Measurements from ENCODE around the gene PDHX. TPM values are rescaled to one million over a fixed set of nuclear protein-coding genes. Genes with fewer than 3 reads are reported as not detected.

PDHX gene
- polyA plus RNA-seq, 3 donors, result 9.3 to 19.5 (median 17.5) TPM

DNA sequence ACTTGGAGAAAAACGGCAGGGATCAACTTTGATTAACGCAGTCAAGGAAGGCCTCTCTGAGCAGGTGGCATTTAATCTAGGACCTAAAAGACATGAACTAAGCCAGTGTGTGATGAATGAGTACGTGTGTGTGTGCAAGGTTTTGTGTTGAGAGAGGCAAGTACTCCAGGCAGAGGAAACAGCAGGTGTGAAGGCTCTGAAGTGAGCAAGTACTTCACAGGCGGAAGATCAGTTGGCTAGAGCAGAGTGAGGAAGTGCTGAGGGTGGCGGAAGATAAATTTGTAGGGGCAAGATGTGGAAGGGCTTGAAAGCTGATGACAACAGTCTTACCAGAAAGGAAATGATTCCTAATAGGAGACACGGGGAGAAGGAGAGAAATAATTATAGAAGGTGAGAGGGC, 7.0 kb upstream of the PDHX start:
- no peak for DNase-seq
- H3K9me3 ChIP-seq (replicated peaks in 1 of 2; ENCODE audit: control insufficient read depth in 1 of 2, insufficient read depth in 1 of 2, low read length in 2 of 2), result peaks cover 0 to 2% of the 10 kb centered on the region in 2 donors
- intact Hi-C loops (cut with micrococcal nuclease), result no loop called here
- no peaks in the 10 kb centered on the region for H3K27me3 Mint-ChIP-seq (ENCODE audit: low read depth in 3 of 3)
- peak overlapping the region in 1 of 2 donors; percentile 64 for H3K27ac ChIP-seq (ENCODE audit: low read depth in 1 of 2, low read length in 2 of 2)
- WGBS (ENCODE audit: insufficient coverage), result 73% methylated on average over 6 of the region's 6 CpGs
- H3K9ac ChIP-seq (ENCODE audit: insufficient read depth, low read length, poor library complexity, severe bottlenecking), result no peak overlapping the region
- peaks cover 8% of the 10 kb centered on the region for H4K20me1 ChIP-seq (ENCODE audit: insufficient read depth, low read length)
- TF ChIP-seq, protein P1, sequence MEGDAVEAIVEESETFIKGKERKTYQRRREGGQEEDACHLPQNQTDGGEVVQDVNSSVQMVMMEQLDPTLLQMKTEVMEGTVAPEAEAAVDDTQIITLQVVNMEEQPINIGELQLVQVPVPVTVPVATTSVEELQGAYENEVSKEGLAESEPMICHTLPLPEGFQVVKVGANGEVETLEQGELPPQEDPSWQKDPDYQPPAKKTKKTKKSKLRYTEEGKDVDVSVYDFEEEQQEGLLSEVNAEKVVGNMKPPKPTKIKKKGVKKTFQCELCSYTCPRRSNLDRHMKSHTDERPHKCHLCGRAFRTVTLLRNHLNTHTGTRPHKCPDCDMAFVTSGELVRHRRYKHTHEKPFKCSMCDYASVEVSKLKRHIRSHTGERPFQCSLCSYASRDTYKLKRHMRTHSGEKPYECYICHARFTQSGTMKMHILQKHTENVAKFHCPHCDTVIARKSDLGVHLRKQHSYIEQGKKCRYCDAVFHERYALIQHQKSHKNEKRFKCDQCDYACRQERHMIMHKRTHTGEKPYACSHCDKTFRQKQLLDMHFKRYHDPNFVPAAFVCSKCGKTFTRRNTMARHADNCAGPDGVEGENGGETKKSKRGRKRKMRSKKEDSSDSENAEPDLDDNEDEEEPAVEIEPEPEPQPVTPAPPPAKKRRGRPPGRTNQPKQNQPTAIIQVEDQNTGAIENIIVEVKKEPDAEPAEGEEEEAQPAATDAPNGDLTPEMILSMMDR (IDR thresholded peaks at IDR 0.05), result no peak
- peaks cover 78% of the 10 kb centered on the region for H3K79me2 ChIP-seq (ENCODE audit: insufficient read depth, low read length)
- no peak overlapping the region for H2AFZ ChIP-seq (ENCODE audit: insufficient read depth, low read depth, low read length, poor library complexity, severe bottlenecking)
- H3K4me3 ChIP-seq (replicated peaks in 1 of 3; ENCODE audit: low read depth in 2 of 3, low read length in 3 of 3), result no peak overlapping the region
- H3K4me1 ChIP-seq (ENCODE audit: control insufficient read depth in 1 of 2, insufficient read depth in 2 of 2, low read length in 2 of 2), result peaks cover 14 to 18% of the 10 kb centered on the region in 2 donors
- H3K4me3 Mint-ChIP-seq, result no peak overlapping the region
- no peaks in the 10 kb centered on the region for H3K27me3 ChIP-seq (ENCODE audit: control insufficient read depth in 2 of 2, insufficient read depth in 2 of 2, low read length in 2 of 2)
- H3K27ac Mint-ChIP-seq, result no peak overlapping the region
- H3K36me3 ChIP-seq (replicated peaks in 1 of 2; ENCODE audit: control insufficient read depth in 1 of 2, insufficient read depth in 2 of 2, low read length in 2 of 2), result no peaks in the 10 kb centered on the region
- H3K36me3 Mint-ChIP-seq, result peaks cover 17 to 22% of the 10 kb centered on the region in 2 donors
- H3K9me3 Mint-ChIP-seq, result peaks cover 0 to 9% (median under 1%) of the 10 kb centered on the region in 7 donors
- H3K4me2 ChIP-seq (replicated peaks; ENCODE audit: extremely low read depth, low read length, poor library complexity, severe bottlenecking), result no peak overlapping the region
- peaks cover 9% of the 10 kb centered on the region for H3K4me1 Mint-ChIP-seq

DNA sequence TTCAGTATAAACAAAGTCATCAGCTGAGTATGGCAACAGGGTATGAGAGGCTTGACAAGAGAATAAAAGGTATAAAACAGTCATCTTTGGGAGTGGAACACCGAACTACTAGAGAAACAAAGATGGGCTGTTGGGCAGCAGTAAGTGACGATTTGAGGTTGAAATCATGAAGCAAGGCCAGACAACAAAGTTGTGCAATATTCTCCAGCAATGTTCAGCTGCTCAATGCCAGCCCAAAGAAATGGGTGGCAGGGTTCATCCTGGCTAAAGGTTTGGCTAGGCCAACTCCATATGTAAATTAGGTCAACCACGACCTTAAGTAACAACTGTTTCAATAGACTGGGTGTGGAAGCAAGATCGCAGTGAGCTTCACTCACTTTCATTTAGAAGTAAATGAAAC, 6.5 kb upstream of the PDHX start:
- no peak overlapping the region for H3K27ac Mint-ChIP-seq

More for the DNA sequence above, 6.5 kb upstream of the PDHX start:
- Histone ChIP-seq H3K9ac (ENCODE audit: insufficient read depth, low read length, poor library complexity, severe bottlenecking) (no peak overlapping the region), H3K4me3 (replicated peaks in 1 of 3; ENCODE audit: low read depth in 2 of 3, low read length in 3 of 3) (no peak overlapping the region), H3K9me3 (replicated peaks in 1 of 2; ENCODE audit: control insufficient read depth in 1 of 2, insufficient read depth in 1 of 2, low read length in 2 of 2) (peaks cover 0 to 2% of the 10 kb centered on the region in 2 donors), H3K79me2 (ENCODE audit: insufficient read depth, low read length) (peaks cover 80% of the 10 kb centered on the region), H3K4me2 (replicated peaks; ENCODE audit: extremely low read depth, low read length, poor library complexity, severe bottlenecking) (no peak overlapping the region), H3K27me3 (ENCODE audit: control insufficient read depth in 2 of 2, insufficient read depth in 2 of 2, low read length in 2 of 2) (no peaks in the 10 kb centered on the region), H4K20me1 (ENCODE audit: insufficient read depth, low read length) (peaks cover 8% of the 10 kb centered on the region), H3K36me3 (replicated peaks in 1 of 2; ENCODE audit: control insufficient read depth in 1 of 2, insufficient read depth in 2 of 2, low read length in 2 of 2) (no peaks in the 10 kb centered on the region), H2AFZ (ENCODE audit: insufficient read depth, low read depth, low read length, poor library complexity, severe bottlenecking) (no peak overlapping the region), H3K4me1 (ENCODE audit: control insufficient read depth in 1 of 2, insufficient read depth in 2 of 2, low read length in 2 of 2) (peaks cover 15 to 19% of the 10 kb centered on the region in 2 donors), H3K27ac (ENCODE audit: low read depth in 1 of 2, low read length in 2 of 2) (peak overlapping the region in 1 of 2 donors; percentile 64)
- Mint-ChIP-seq H3K9me3 (peaks cover 0 to 9% (median 0%) of the 10 kb centered on the region in 7 donors), H3K27me3 (ENCODE audit: low read depth in 3 of 3) (no peaks in the 10 kb centered on the region), H3K36me3 (peaks cover 17 to 25% of the 10 kb centered on the region in 2 donors), H3K4me1 (peaks cover 4% of the 10 kb centered on the region), H3K4me3 (no peak overlapping the region)
- WGBS (ENCODE audit: insufficient coverage), result 25% methylated on average over 2 of the region's 4 CpGs
- TF ChIP-seq, protein P1 (IDR thresholded peaks at IDR 0.05), result no peak
- peak in 2 of 3 donors; percentile 14 to 23 for DNase-seq
- intact Hi-C loops (cut with micrococcal nuclease), result no loop called here
